Thyroid gland (tissue), 4 donors: ENCODE measurements around the gene LRRC42. TPM values are rescaled to one million over a fixed set of nuclear protein-coding genes. Genes with fewer than 3 reads are reported as not detected.

Source experiments
- DNase-seq, 2 donors: peaks; one replicate each; pipeline ENCODE4 v3.0.0-alpha.2; 2019
- H3K27ac ChIP-seq, 3 donors: fragments of 200-600 bp; sonication (generic); 1 replicate in 2 of 3; 2 replicates in 1 of 3; pipeline ENCODE4 v1.5.1; 2016 to 2019; ENCODE audit warnings: mild to moderate bottlenecking in 1 of 3, moderate library complexity in 1 of 3
- H3K27me3 ChIP-seq: fragments of 200-600 bp; sonication (generic); one replicate; pipeline ENCODE4 v1.5.1; 2019
- H3K36me3 ChIP-seq, 2 donors: fragments of 200-600 bp; sonication (generic); one replicate each; pipeline ENCODE4 v1.5.1; 2016 to 2019
- H3K4me1 ChIP-seq, 2 donors: fragments of 200-600 bp; sonication (generic); one replicate each; pipeline ENCODE4 v1.5.1; 2017 to 2019
- H3K4me3 ChIP-seq, 3 donors: fragments of 200-600 bp; sonication (generic); replicated peaks in 1 of 3; 1 replicate in 2 of 3; 2 replicates in 1 of 3; pipeline ENCODE4 v1.5.1; 2016; ENCODE audit warnings: mild to moderate bottlenecking in 1 of 3
- H3K9me3 ChIP-seq: fragments of 200-600 bp; sonication (generic); one replicate; pipeline ENCODE4 v1.5.1; 2017
- POLR2A ChIP-seq, 2 donors: fragments of 450-650 bp; IDR thresholded peaks; one replicate each; pipeline ENCODE4 v1.6.1; 2017; ENCODE audit warnings: antibody characterized with exemption in 2 of 2, mild to moderate bottlenecking in 2 of 2, moderate library complexity in 1 of 2
- WGBS, 2 donors: methylation state at CpG; one replicate each; pipeline ENCODE4 v1.1.5; 2017; 5-methylcytosine and 5-hydroxymethylcytosine counted together
- intact Hi-C: fragments of 100-400 bp; cut with DNase I; formaldehyde crosslinking; loops from one replicate; pipeline ENCODE4 v1.15.1; 2023
- total RNA-seq, 4 donors: library from RNA; depleted of rRNA; stranded (reverse); fragments of >200 nt; gene quantifications; one replicate each; pipeline ENCODE4 v1.2.3, GENCODE V29; 2016
- TF ChIP-seq, protein P1 (sequence below), 6 experiments: fragments of 200-600 bp in 3 of 6; fragments of 450-650 bp in 3 of 6; sonication (generic) in 3 of 6; IDR thresholded peaks; one replicate each; pipeline ENCODE4 v1.5.1; 2016 to 2019; ENCODE audit warnings: antibody characterized with exemption in 6 of 6, mild to moderate bottlenecking in 2 of 6, inconsistent platforms in 1 of 6, moderate library complexity in 1 of 6

LRRC42 gene
- total RNA-seq, 4 donors from 2014 or later = 28.7 to 39.4 (median 33.7) TPM

GRCh38 chr1:54012863-54013262 lies 66.7 kb downstream of the LRRC42 start:
- no peaks in the 10 kb centered on the region for H3K9me3 ChIP-seq
- no peak for TF ChIP-seq POLR2A (IDR thresholded peaks at IDR 0.05)
- TF ChIP-seq, protein P1, sequence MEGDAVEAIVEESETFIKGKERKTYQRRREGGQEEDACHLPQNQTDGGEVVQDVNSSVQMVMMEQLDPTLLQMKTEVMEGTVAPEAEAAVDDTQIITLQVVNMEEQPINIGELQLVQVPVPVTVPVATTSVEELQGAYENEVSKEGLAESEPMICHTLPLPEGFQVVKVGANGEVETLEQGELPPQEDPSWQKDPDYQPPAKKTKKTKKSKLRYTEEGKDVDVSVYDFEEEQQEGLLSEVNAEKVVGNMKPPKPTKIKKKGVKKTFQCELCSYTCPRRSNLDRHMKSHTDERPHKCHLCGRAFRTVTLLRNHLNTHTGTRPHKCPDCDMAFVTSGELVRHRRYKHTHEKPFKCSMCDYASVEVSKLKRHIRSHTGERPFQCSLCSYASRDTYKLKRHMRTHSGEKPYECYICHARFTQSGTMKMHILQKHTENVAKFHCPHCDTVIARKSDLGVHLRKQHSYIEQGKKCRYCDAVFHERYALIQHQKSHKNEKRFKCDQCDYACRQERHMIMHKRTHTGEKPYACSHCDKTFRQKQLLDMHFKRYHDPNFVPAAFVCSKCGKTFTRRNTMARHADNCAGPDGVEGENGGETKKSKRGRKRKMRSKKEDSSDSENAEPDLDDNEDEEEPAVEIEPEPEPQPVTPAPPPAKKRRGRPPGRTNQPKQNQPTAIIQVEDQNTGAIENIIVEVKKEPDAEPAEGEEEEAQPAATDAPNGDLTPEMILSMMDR (IDR thresholded peaks at IDR 0.05) = no peak
- intact Hi-C loops = no loop called here
- H3K4me1 ChIP-seq = peaks cover 0 to 6% of the 10 kb centered on the region in 2 donors
- H3K27ac ChIP-seq = no peak overlapping the region
- no peaks in the 10 kb centered on the region for H3K27me3 ChIP-seq
- DNase-seq = no peak
- no peaks in the 10 kb centered on the region for H3K36me3 ChIP-seq
- H3K4me3 ChIP-seq = no peak overlapping the region
- WGBS, 2 donors = 81 to 83% methylated on average over 8 of the region's 8 CpGs

DNA sequence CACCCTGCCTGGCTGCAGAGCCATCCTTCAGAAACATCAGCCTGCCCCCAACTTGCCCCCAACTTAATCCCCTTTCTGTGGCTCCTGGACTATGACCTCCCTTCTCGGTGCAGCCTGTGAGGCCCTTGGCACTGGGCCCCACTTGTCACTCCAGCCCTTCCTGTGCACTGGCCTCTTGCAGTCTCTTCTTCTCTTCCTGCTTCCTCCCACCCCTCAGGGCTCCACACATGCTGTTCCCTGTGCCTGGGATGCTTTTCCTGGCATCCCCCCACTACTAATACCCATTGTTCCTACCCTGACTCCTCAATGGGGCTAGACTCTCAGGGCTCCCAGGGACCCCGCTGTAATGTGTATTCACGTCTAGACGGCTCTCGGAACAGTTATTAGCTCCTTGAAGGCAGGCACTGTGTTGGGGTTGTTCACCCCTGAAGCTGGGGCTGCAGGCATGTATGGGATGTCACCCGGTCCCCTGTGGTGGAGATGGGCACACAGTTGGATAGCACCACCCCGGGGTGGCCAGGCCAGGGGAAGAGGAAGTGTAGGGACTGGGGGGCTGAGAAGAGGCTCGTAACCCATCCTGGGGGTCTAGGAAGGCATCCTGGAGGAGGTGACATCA lies 67.4 kb downstream of the LRRC42 start:
- TF ChIP-seq, protein P1 (IDR thresholded peaks at IDR 0.05) = no peak
- no peak for TF ChIP-seq POLR2A (IDR thresholded peaks at IDR 0.05)
- H3K27ac ChIP-seq = no peak overlapping the region
- H3K36me3 ChIP-seq = no peaks in the 10 kb centered on the region
- peaks cover 0 to 6% of the 10 kb centered on the region in 2 donors for H3K4me1 ChIP-seq
- no peaks in the 10 kb centered on the region for H3K9me3 ChIP-seq
- intact Hi-C loops = no loop called here
- no peak for DNase-seq
- H3K4me3 ChIP-seq = no peak overlapping the region
- WGBS, 2 donors = 78 to 84% methylated on average over 8 of the region's 8 CpGs
- H3K27me3 ChIP-seq = no peaks in the 10 kb centered on the region

DNA sequence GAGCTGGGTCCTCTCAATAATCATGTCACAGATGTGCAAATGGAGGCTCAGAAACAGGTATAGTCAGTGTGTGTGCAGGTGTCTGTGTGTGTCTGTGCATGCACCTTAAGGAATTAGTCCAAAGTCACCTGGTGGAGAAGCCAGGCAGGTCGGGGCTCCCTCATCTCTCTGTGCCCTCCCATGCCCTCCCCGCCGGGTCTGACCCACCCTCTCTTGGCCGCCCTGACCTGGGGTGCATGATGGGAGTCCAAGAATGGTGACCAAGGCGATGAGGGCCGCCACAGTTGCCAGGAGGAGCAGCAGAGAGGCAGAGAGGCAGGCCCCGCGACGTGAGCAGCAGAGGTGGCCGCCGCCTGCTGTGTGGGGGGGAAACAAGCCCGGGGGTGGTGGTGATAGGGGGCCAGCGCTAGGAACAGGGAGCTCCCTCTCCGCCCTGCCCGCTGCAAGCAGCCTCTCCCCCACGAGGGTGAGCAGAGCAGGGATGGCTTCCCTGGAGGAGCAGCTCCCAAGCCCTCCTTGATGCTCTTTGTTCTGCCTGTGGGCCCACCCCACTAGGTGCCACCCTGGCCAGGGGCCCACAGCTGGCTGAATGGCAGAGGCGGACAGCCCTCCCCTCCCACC lies 68.0 kb downstream of the LRRC42 start:
- Histone ChIP-seq H3K27ac (no peak overlapping the region), H3K4me1 (peaks cover 0 to 6% of the 10 kb centered on the region in 2 donors), H3K27me3 (no peaks in the 10 kb centered on the region), H3K9me3 (no peaks in the 10 kb centered on the region), H3K36me3 (no peaks in the 10 kb centered on the region), H3K4me3 (no peak overlapping the region)
- TF ChIP-seq, protein P1 (IDR thresholded peaks at IDR 0.05) = no peak
- TF ChIP-seq POLR2A (IDR thresholded peaks at IDR 0.05) = no peak
- intact Hi-C loops = no loop called here
- DNase-seq = no peak
- WGBS, 2 donors = 54 to 71% methylated on average over 1 to 10 of the region's 17 CpGs

GRCh38 chr1:54016343-54017282 lies 70.5 kb downstream of the LRRC42 start:
- intact Hi-C loops = no loop called here
- Histone ChIP-seq H3K4me3 (no peak overlapping the region), H3K36me3 (no peaks in the 10 kb centered on the region), H3K4me1 (peaks cover 0 to 6% of the 10 kb centered on the region in 2 donors), H3K27ac (no peak overlapping the region), H3K9me3 (no peaks in the 10 kb centered on the region), H3K27me3 (no peaks in the 10 kb centered on the region)
- 58 to 59% methylated on average over 8 of the region's 8 CpGs for WGBS, 2 donors
- no peak for DNase-seq
- TF ChIP-seq, protein P1 (IDR thresholded peaks at IDR 0.05) = no peak
- TF ChIP-seq POLR2A (IDR thresholded peaks at IDR 0.05) = no peak

Other genes starting within 250 kb of the LRRC42 start
- gene GLIS1, start 207.2 kb upstream of the LRRC42 start, total RNA-seq = under 1 TPM in 1 of 4 donors, not detected in 3; 0.29 TPM
- gene NDC1, start 108.1 kb upstream of the LRRC42 start, total RNA-seq = 10 to 100 TPM; 10.4 to 15.4 (median 11.9) TPM
- gene YIPF1, start 56.6 kb upstream of the LRRC42 start, total RNA-seq = 10 to 100 TPM; 41.5 to 66.6 (median 61.5) TPM
- 100 to 1,000 TPM; 219 to 492 (median 343) TPM for gene DIO1, start 52.2 kb upstream of the LRRC42 start, total RNA-seq
- gene IFT25, start 651 bp upstream of the LRRC42 start, total RNA-seq = 100 to 1,000 TPM in 1 of 4 donors, 10 to 100 TPM in 3; 42.4 to 116 (median 77.7) TPM
- not detected for gene LDLRAD1, start 71.8 kb downstream of the LRRC42 start, total RNA-seq
- gene TMEM59, start 106.9 kb downstream of the LRRC42 start, total RNA-seq = 100 to 1,000 TPM; 337 to 492 (median 444) TPM
- gene TCEANC2, start 107.3 kb downstream of the LRRC42 start, total RNA-seq = 1 to 10 TPM; 4.3 to 5.8 (median 4.4) TPM
- under 1 TPM in 1 of 4 donors, not detected in 3; 0.45 TPM for gene CDCP2, start 206.7 kb downstream of the LRRC42 start, total RNA-seq